Right forelimb (tissue), 1 donor: ENCODE results near the gene CYP2E1.
"Not testable (repeated sequence)": the region's sequence is repeated elsewhere in the genome, so short reads cannot be mapped to it uniquely, and the experiment has no call there.

ENCODE experiments used
- DNase-seq: peaks from one replicate; pipeline ENCODE4 v3.0.0-alpha.2; 2018

CYP2E1 gene

DNA sequence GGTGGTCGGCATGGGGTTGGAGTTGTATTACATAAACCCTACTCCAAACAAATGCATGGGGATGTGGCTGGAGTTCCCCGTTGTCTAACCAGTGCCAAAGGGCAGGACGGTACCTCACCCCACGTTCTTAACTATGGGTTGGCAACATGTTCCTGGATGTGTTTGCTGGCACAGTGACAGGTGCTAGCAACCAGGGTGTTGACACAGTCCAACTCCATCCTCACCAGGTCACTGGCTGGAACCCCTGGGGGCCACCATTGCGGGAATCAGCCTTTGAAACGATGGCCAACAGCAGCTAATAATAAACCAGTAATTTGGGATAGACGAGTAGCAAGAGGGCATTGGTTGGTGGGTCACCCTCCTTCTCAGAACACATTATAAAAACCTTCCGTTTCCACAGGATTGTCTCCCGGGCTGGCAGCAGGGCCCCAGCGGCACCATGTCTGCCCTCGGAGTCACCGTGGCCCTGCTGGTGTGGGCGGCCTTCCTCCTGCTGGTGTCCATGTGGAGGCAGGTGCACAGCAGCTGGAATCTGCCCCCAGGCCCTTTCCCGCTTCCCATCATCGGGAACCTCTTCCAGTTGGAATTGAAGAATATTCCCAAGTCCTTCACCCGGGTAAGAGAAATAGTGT, at the start of gene CYP2E1:
Gene CYP2E1 (plus strand): TSS at position 407 of the 632 bp plus-strand sequence. CDS start 33 bp downstream, at position 440.
- no peak for DNase-seq

GRCh38 chr10:133481086-133481643, 46.0 kb upstream of the CYP2E1 start:
- no peak for DNase-seq

DNA sequence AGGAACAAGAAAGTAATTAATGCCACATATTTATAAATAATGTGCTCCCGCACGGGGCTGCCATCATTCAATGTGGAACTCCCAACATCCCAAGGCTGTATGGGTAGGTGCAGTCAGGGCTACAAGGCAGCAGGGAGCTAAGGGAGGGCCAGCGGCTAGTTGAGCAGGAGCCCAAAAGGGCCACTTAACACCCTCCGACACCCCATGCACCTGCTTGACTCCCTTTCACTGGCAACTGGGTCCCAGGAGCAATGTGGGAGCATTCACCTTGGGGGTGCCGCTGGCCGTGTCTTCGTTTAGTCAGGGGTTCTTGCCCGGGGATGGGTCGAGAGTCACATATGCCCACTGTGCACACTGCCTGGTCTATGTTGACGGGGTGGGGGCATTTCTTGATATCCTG, 45.5 kb upstream of the CYP2E1 start:
- no peak for DNase-seq

DNA sequence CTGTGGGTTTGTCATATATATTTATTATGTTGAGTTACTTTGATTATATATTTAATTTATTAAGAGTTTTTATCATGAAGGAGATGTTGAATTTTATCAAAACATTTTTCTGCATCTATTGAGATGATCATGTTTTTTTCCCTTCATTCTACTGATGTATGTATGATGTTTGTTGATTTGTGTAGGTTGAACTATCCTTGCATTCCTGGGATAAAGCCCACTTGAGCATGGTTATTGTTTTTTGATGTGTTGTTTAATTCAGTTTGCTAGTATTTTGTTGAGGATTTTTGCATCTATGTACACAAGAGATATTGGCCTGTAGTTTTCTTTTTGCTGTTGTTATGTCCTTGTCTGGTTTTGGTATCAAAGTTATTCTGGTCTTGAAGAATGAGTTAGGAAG, 42.3 kb upstream of the CYP2E1 start:
- DNase-seq: no peak

DNA sequence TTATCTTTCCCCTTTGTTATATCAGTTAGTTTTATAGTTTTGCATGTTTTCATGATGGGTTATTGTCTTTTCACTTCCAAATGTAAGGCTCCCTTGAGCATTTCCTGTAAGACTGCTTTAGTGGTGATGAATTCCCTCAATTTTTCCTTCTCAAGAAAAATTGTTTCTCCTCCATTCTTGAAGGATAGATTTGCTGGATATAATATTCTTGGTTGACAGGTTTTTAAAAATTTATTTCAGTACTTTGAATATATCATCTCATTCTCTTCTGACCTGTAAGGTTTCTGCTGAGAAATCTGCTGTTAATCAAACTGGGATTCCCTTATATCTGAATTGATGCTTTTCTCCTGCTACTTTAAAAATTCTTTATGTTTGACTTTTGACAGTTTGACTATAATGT, 40.1 kb upstream of the CYP2E1 start:
- no peak for DNase-seq

GRCh38 chr10:133488354-133488753, 38.8 kb upstream of the CYP2E1 start:
- DNase-seq: no peak

- no peak for DNase-seq
These were observed 37.2 kb upstream of the CYP2E1 start for GRCh38 chr10:133489816-133490588.

DNA sequence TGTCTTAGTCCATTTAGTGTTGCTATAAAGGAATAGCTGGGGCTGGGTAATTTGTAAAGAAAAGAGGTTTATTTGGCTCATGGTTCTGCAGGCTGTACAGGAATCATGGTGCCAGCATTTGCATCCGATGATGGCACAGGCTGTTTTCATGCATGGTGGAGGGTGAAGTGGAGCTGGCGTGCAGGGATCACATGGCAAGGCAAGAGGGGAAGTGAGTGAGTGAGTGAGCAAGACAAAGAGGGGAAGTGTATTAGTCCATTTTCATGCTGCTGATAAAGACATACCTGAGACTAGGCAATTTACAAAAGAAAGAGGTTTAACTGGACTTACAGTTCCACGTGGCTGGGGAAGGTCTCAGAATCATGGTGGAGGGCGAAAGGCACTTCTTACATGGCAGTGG, 33.6 kb upstream of the CYP2E1 start:
- not testable (repeated sequence) for DNase-seq

DNA sequence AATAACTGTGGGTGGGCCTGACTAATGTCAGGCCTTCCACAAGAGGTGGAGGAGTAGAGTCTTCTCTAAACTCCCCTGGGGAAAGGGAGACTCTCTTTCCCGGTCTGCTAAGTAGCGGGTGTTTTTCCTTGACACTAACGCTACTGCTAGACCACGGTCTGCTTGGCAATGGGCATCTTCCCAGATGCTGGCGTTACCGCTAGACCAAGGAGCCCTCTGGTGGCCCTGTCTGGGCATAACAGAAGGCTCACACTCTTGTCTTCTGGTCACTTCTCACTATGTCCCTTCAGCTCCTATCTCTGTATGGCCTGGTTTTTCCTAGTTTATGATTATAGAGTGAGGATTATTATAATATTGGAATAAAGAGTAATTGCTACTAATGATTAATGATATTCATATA, 29.8 kb upstream of the CYP2E1 start:
- DNase-seq: not testable (repeated sequence)

GRCh38 chr10:133499176-133499575, 28.0 kb upstream of the CYP2E1 start:
- DNase-seq: not testable (repeated sequence)

DNA sequence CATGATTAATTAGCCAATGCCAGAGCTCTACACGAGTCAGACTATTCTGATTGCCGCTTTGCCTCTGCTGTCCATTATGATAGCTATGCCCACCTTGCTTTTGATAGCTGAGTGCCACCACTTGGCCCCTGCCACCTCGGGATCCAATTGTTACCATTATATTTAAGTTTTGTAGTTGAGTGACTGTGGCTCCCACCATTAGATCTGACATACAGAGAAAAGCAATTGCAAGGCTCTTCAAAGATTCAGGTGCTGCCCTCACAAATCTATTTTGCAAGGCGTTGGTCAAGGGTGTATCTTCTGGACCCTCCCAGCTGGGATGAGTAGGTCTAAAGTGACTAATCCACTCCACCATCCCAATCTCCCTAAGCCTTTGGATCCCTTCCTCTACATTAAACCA, 26.3 kb upstream of the CYP2E1 start:
- not testable (repeated sequence) for DNase-seq

DNA sequence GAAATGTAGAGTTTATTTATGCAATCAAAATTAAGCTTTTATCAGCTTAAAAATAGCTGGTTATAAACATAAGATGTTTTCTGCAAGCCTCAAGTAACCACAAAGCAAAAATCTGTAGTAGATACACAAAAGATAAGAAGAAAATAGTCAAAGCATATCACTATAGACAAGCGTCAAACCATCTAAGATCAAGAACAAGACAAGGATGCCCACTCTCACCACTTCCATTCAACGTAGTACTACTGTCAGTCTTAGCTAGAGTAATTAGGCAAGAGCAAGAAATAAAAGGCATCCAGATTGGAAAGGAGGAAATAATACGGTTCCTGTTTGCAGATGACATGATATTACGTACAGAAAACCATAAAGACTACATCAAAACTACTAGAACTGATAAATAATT, 17.5 kb upstream of the CYP2E1 start:
- no peak for DNase-seq

GRCh38 chr10:133511408-133511807, 15.8 kb upstream of the CYP2E1 start:
- DNase-seq: no peak

- DNase-seq: no peak
These were observed 15.1 kb upstream of the CYP2E1 start for GRCh38 chr10:133511907-133512528.

DNA sequence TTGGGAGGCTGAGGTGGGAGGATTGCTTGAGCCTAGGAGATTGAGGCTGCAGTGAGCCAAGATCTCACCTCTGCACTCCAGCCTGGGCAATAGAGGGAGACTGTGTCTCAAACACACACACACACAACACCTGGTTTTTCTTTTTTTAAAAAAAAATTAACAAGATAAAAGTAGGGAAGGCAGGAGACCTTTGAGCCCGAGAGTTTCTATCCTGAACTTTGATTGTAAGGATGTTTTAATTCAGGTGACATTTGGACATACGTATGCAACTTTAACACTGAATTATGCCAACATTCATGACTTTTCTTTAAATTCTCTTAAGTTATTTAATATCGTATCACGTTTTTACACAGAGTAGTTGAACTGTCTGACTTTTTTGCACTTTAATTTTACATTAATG, 11.7 kb upstream of the CYP2E1 start:
- no peak for DNase-seq

GRCh38 chr10:133516057-133516456, 11.1 kb upstream of the CYP2E1 start:
- no peak for DNase-seq

DNA sequence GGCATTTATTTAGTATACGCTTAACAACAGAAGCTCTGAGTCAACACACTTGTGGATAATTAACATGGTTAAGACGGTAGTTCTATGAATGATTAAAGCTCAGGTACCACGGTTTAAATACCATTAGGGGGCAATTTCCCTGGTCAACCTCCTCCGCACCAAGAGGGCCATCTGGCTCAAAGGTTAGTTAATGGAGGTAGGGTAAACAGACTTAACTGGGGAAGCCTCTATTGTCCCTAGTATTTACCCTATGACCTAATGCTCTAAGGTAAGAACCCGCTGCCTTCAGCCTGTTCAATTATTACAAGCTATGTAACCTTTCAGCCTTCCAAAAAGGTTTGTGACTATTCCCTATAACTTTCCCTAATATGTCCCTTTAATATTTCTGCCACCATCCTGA, 8.6 kb upstream of the CYP2E1 start:
- not testable (repeated sequence) for DNase-seq

GRCh38 chr10:133520193-133520738, 6.9 kb upstream of the CYP2E1 start:
- peak; percentile 68 for DNase-seq

DNA sequence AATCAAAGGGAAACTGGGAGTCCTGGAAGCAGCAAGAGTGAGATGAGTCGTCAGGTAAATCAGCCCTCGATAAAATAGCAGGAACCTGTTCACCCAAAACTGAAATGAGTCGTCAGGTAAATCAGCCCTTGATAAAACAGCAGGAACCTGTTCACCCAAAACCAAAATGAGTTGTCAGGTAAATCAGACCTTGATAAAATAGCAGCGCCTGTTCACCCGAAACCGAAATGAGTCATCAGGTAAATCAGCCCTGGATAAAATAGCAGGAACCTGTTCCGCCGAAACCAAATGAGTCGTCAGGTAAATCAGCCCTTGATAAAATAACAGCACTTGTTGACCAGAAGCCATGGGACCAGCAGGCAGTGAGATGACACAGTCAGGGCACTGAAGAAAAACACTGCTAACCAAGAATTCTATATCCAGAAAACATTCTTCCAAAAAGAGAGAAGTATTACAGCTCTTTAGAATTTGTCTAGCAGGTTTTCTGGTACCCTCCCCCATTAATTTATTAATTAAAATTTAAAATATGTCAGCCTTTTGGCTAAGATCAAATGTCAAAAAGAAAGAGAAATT, 3.4 kb upstream of the CYP2E1 start:
- DNase-seq: no peak

DNA sequence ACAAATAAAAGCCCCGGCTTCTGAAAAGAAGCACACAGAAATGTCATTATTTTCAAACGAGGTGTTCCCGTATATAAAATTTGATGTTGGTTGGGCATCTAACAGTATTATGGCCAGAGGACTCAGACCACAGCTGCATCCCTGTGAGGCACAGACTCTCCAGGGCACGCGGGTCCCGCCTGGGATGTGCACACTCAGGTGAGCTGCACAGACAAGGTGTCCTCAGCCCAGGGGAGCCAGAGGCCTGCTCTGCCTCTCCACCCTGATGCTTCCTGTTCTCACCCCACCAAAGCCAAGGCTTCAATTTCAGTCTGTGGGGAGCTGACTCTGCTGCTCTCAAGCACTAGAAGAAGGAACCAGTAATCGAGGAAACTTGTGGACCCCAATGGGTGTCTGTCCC, 1.7 kb upstream of the CYP2E1 start:
- DNase-seq: no peak

DNA sequence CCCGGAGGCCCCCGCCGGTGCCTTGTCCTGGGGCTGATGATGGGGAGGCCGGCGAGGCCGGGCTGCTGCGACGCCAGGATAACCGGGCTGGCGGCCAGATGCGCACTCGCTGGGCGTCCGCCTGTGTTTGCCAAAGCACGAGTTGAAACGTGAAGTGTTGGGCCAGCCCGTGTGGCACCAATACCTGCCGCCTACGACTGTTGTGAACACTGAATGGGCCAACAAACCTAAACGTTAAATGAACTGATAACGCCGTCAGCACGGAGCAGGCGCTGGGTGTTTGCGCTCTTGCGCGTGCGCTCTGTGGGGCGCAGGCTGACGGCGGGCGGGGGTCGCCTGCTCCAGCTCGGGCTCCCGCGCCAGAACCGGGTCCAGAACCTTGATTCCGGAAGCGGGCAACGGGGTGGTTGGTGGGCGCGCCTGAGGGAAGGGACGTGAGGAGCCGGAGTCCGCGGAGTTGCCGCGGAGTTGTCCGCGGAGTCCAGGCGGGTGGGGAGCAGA, 658 bp downstream of the CYP2E1 start:
- no peak for DNase-seq

GRCh38 chr10:133528296-133528844, 1.2 kb downstream of the CYP2E1 start:
- DNase-seq: no peak
